Measurements from ENCODE around the gene NRF1. TPM values are rescaled to one million over a fixed set of nuclear protein-coding genes. Genes with fewer than 3 reads are reported as not detected.

Gene NRF1
- polyA plus RNA-seq, 5 donors = 21.3 to 27.2 (median 22.4) TPM

DNA sequence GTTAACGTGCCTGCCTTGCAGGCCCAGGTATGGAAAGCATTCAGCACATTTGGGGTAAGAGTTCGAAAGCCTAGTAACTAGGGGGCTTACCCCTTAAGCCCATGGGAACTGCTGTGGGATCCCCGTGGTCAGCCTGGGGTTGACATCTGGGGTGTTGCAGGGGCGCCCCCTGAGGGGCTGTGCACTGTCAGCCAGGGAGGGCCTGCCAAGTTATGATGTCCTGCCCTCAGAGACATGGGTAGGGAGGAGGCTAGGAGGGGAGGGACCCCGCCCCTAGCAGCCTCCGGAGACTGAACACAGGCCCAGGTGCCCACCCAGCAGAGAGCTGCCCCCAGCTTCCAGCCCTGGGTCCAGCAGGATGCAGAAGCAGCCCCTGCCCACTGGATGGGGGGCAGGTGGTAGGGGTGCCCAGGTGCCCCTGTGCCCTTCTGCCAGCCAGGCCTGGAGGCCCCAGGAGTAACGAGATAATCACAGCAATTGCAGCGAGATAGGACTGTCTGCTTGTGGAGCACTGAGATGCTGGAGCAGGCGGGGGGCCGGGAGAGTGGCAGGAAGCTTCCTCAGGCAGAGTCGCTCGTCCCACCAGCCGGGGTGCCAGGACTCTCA lies 187.9 kb downstream of the NRF1 start:
- no peak for DNase-seq

DNA sequence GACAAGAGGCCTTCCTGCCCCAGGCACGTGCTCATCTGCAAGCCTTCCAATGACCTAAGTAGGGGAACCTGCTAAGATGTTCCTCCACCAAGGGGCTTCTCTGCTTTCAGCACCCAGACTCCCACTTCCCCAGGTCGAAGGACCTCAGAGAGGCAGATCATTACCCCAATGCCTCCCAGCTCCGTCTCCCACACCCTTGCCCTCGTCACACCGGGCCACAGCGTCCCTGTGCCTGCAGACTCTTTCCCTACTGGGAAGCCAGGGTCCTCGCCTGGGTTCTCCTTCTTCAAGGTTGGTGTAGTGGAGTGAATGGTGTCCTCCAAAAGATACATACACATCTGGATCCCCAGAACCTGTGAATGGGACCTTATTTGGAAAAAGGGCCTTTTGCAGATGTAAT lies 189.4 kb downstream of the NRF1 start:
- no peak for DNase-seq

DNA sequence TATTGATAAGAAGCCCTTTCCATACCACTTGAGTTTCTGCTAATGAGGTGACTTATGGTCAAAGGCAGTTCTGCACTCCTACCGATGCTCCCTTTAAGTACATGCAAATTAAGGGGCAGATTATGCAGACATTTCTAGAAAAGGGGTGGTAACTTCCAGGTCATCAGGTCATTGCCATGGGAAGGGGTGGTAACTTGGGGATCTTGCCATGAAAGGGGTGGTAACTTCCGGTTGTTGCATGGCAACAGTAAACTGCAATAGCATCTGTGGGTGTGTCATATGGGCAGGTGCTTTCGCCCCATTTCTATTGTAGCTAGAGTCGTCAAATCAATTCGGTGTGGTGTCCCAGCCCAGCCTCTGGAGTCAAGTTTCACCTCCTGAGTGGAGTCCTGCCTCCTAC lies 190.4 kb downstream of the NRF1 start:
- DNase-seq = no peak

DNA sequence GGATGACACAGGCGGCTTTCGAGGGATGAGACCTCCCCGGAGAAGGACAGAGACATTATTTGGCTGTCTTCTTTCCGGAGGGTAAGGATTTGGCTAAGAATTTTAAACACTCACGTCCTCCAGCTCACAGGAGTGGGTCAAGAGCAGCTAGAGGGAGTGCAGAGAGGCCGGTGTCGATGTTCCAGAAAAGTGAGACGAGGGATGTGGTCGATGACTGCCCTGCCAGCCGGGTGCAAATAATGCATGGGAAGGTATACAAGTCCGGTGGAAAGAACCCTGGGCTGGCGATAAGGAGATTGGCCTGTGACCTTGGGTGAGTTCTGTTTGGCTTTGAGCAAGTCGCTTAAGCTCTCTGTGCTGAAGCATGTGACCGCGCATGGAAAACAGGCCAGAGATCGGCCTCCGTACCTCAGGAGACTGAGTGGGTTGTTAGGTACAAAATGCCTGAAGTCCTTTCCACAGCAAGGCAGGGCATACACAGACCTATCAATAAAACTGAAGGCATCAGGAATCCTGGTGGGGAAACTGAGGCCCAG lies 192.1 kb downstream of the NRF1 start:
- no peak for DNase-seq

DNA sequence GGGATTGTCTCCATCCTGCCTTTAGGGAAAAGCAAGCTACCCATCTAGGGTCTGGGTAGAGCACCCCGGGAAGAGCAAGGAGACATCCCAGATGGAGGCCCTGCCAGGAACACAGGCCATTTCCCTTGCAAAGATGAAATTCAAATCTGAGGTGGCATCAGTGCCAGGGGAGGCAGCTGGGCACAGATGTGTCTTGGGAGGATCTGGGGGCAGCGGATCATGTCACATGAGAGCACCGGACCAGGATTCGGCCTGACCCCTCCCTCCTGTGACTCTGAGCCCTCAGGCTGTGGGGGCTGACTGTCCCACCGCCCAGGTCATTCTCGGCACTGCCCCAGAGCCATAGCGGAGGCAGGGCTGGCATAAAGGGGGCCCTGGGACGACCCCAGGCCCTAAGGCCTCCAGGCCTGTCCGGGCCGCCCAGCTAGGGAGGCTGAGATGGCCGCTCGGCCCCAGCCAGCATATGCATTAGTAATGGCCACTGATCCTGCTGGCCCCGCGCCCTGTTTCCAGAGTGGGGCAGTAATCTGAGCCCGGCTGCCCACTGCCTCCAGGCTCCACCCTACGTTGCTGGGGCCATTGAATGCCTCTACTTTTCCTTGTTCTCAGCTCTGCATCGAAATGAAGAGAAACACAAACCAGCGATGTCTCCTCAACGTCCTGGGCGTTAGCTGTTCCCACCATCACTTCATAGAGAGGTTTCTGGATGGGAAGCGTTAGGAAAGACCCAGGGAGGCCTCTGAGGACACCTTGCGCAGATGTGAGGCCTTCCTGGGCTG lies 192.8 kb downstream of the NRF1 start:
- DNase-seq = no peak

DNA sequence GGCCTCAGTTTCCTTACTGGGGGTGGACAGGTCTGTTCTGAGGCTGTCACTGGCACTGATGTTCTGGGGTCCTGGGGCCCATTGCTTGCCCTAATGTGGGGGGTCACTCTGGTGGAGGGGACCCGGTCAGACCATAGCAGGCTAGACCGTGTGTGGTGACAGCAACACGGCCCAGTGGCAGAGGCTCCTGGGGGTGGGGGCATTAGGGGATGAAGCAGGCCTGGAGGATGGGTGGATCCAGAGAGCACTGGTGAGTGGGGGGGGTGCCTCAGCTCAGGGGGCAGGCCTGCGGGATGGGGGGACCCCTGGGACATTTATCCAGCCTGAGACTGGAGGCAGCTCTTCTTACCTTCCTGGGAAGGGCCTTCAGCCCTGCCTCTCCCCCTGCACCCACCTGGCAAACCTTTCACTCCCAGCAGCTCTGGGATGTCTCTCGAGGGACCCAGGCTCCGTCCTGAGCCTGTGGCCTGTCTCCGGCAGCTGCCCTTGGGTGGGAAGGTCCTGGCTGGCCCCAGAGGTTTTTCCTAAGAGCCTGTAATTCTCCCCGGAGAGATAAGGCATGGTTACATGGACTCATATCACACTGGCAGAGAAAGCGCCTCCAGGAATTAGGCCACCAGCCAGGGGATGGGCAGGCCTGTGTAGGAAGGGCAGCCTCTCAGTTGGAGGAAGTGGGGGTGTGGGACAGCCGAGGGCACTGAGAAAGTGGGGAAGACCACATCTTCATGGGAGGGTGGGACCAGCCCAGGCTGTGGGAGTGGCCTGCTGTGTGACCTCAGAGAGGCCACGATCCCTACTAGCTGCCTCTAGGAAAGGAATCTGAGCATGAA lies 193.6 kb downstream of the NRF1 start:
- DNase-seq = no peak

Other genes starting within 250 kb of the NRF1 start
- 1 to 10 TPM; 4.6 to 6.2 (median 6.0) TPM for gene STRIP2, start 177.3 kb upstream of the NRF1 start, polyA plus RNA-seq (ENCODE audit: insufficient read depth in 1 of 5, insufficient read length in 5 of 5, low replicate concordance in 1 of 5)
- 1 to 10 TPM in 1 of 5 donors, under 1 TPM in 3, not detected in 1; 0.59 to 1.1 (median 0.72) TPM for gene SMKR1, start 109.2 kb upstream of the NRF1 start, polyA plus RNA-seq (ENCODE audit: insufficient read depth in 1 of 5, insufficient read length in 5 of 5, low replicate concordance in 1 of 5)

Measured in right lung (tissue), 5 donors.